Measurements from ENCODE around the gene ATXN7.
A peak's percentile ranks its signal among the peaks of the same experiment; 100 is the strongest.

Gene ATXN7

GRCh38 chr3:63864008-63864964 lies 619 bp downstream of the ATXN7 start:
- no peak for TF ChIP-seq CTCF (conservative IDR thresholded peaks at IDR 0.05; ENCODE audit: low read length)
- peak overlapping the region; percentile 82 for H3K4me3 ChIP-seq (ENCODE audit: low read length)
- no peak for DNase-seq (ENCODE audit: low read depth)

- no peak for TF ChIP-seq CTCF (conservative IDR thresholded peaks at IDR 0.05; ENCODE audit: low read length)
- peak overlapping the region; percentile 82 for H3K4me3 ChIP-seq (ENCODE audit: low read length)
- no peak for DNase-seq (ENCODE audit: low read depth)
These were observed 1.3 kb downstream of the ATXN7 start for GRCh38 chr3:63864965-63865327.

GRCh38 chr3:63867225-63867624 lies 3.6 kb downstream of the ATXN7 start:
- no peak for TF ChIP-seq CTCF (conservative IDR thresholded peaks at IDR 0.05; ENCODE audit: low read length)
- DNase-seq (ENCODE audit: low read depth): no peak
- no peak overlapping the region for H3K4me3 ChIP-seq (ENCODE audit: low read length)

- no peak for DNase-seq (ENCODE audit: low read depth)
- H3K4me3 ChIP-seq (ENCODE audit: low read length): no peak overlapping the region
- TF ChIP-seq CTCF (conservative IDR thresholded peaks at IDR 0.05; ENCODE audit: low read length): no peak
These were observed 6.4 kb downstream of the ATXN7 start for GRCh38 chr3:63869940-63870614.

- TF ChIP-seq CTCF (conservative IDR thresholded peaks at IDR 0.05; ENCODE audit: low read length): no peak
- H3K4me3 ChIP-seq (ENCODE audit: low read length): no peak overlapping the region
- no peak for DNase-seq (ENCODE audit: low read depth)
These were observed 6.9 kb downstream of the ATXN7 start for GRCh38 chr3:63870615-63871005.

- no peak overlapping the region for H3K4me3 ChIP-seq (ENCODE audit: low read length)
- peak; percentile 76 for DNase-seq (ENCODE audit: low read depth)
- no peak for TF ChIP-seq CTCF (conservative IDR thresholded peaks at IDR 0.05; ENCODE audit: low read length)
These were observed 8.7 kb downstream of the ATXN7 start for GRCh38 chr3:63872135-63872924.

Measured in AG10803 (cell line).